ENCODE results near the gene C1orf174. TPM values are rescaled to one million over a fixed set of nuclear protein-coding genes. Genes with fewer than 3 reads are reported as not detected.

The C1orf174 gene
- total and polyA plus RNA-seq, 2 of the 13 experiments (the other 11 are each of a cell fraction or from before 2014, with no cell fraction given): 21.6 to 31.4 TPM

GRCh38 chr1:3910857-3911845, 11.1 kb upstream of the C1orf174 start (continued):
- no peak for TF ChIP-seq ZSCAN22 (CRISPR knock-in tag; IDR thresholded peaks at IDR 0.05)
- 0 out of 2 replicates have a peak, but pooled peaks have one; percentile 17 for TF ChIP-seq CBX5 (CRISPR knock-in tag; IDR thresholded peaks at IDR 0.05; ENCODE audit: borderline replicate concordance)
- no peak for TF ChIP-seq NR2F6 (IDR thresholded peaks at IDR 0.05)
- peak; percentile 19; the same call in 1 of the 2 replicates for TF ChIP-seq NR2F6 (CRISPR knock-in tag; IDR thresholded peaks at IDR 0.05)
- TF ChIP-seq, protein P1, sequence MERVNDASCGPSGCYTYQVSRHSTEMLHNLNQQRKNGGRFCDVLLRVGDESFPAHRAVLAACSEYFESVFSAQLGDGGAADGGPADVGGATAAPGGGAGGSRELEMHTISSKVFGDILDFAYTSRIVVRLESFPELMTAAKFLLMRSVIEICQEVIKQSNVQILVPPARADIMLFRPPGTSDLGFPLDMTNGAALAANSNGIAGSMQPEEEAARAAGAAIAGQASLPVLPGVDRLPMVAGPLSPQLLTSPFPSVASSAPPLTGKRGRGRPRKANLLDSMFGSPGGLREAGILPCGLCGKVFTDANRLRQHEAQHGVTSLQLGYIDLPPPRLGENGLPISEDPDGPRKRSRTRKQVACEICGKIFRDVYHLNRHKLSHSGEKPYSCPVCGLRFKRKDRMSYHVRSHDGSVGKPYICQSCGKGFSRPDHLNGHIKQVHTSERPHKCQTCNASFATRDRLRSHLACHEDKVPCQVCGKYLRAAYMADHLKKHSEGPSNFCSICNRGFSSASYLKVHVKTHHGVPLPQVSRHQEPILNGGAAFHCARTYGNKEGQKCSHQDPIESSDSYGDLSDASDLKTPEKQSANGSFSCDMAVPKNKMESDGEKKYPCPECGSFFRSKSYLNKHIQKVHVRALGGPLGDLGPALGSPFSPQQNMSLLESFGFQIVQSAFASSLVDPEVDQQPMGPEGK (CRISPR knock-in tag; IDR thresholded peaks at IDR 0.05): peak; percentile 8; the same call in 1 of the 2 replicates
- no peak for TF ChIP-seq ZSCAN12 (CRISPR knock-in tag; IDR thresholded peaks at IDR 0.05)
- TF ChIP-seq HNRNPLL (IDR thresholded peaks at IDR 0.05; ENCODE audit: low read depth, low read length, poor library complexity, severe bottlenecking): peak; percentile 46
- peak; percentile 66; the same call in 1 of the 2 replicates for TF ChIP-seq KDM2A (CRISPR knock-in tag; IDR thresholded peaks at IDR 0.05; ENCODE audit: borderline replicate concordance, low read depth)
- TF ChIP-seq, protein P2, sequence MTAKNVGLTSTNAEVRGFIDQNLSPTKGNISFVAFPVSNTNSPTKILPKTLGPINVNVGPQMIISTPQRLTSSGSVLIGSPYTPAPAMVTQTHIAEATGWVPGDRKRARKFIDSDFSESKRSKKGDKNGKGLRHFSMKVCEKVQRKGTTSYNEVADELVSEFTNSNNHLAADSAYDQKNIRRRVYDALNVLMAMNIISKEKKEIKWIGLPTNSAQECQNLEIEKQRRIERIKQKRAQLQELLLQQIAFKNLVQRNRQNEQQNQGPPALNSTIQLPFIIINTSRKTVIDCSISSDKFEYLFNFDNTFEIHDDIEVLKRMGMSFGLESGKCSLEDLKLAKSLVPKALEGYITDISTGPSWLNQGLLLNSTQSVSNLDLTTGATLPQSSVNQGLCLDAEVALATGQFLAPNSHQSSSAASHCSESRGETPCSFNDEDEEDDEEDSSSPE (CRISPR knock-in tag; IDR thresholded peaks at IDR 0.05): no peak
- TF ChIP-seq ZNF605 (CRISPR knock-in tag; IDR thresholded peaks at IDR 0.05): no peak
- no peak for TF ChIP-seq ZHX1 (CRISPR knock-in tag; IDR thresholded peaks at IDR 0.05; ENCODE audit: low read depth)
- 0 out of 2 replicates have a peak, but pooled peaks have one; percentile 27 for TF ChIP-seq MYNN (CRISPR knock-in tag; IDR thresholded peaks at IDR 0.05; ENCODE audit: low read depth)
- TF ChIP-seq HNRNPL (IDR thresholded peaks at IDR 0.05; ENCODE audit: low read depth, low read length): 0 out of 2 replicates have a peak, but pooled peaks have one; percentile 20
- no peak for TF ChIP-seq ZNF24 (IDR thresholded peaks at IDR 0.05)
- peak; percentile 24; the same call in 1 of the 2 replicates for TF ChIP-seq MXD3 (CRISPR knock-in tag; IDR thresholded peaks at IDR 0.05)
- peak; percentile 88 for TF ChIP-seq TEAD3 (CRISPR knock-in tag; optimal IDR thresholded peaks at IDR 0.05; ENCODE audit: borderline replicate concordance)
- TF ChIP-seq KLF13 (CRISPR knock-in tag; IDR thresholded peaks at IDR 0.05): no peak
- no peak for TF ChIP-seq RARG (CRISPR knock-in tag; IDR thresholded peaks at IDR 0.05; ENCODE audit: low read depth)
- no peak for TF ChIP-seq ZNF749 (CRISPR knock-in tag; IDR thresholded peaks at IDR 0.05; ENCODE audit: borderline replicate concordance)
- no peak for TF ChIP-seq DDIT3 (CRISPR knock-in tag; IDR thresholded peaks at IDR 0.05)
- TF ChIP-seq HNF4G (IDR thresholded peaks at IDR 0.05; ENCODE audit: borderline replicate concordance, low read depth, low read length): no peak
- TF ChIP-seq HNF4G (CRISPR knock-in tag; IDR thresholded peaks at IDR 0.05; ENCODE audit: borderline replicate concordance, low read depth): 0 out of 2 replicates have a peak, but pooled peaks have one; percentile 7
